Breast epithelium (tissue), 3 donors: ENCODE results near the gene PCSK7.

Source experiments
- POLR2A ChIP-seq: fragments of 450-650 bp; IDR thresholded peaks from one replicate; pipeline ENCODE4 v1.6.1; 2016; ENCODE audit warnings: antibody characterized with exemption, mild to moderate bottlenecking, moderate library complexity
- POLR2AphosphoS5 ChIP-seq, 3 donors: sonication (generic); formaldehyde crosslinking; IDR thresholded peaks; one replicate each; pipeline ENCODE4 v1.6.1; 2017; ENCODE audit warnings: antibody characterized with exemption in 3 of 3
- TF ChIP-seq, protein P1 (sequence below), 3 donors: fragments of 450-650 bp; IDR thresholded peaks; one replicate each; pipeline ENCODE4 v1.5.1; 2016 to 2017; ENCODE audit warnings: antibody characterized with exemption in 3 of 3, mild to moderate bottlenecking in 3 of 3, moderate library complexity in 3 of 3

DNA sequence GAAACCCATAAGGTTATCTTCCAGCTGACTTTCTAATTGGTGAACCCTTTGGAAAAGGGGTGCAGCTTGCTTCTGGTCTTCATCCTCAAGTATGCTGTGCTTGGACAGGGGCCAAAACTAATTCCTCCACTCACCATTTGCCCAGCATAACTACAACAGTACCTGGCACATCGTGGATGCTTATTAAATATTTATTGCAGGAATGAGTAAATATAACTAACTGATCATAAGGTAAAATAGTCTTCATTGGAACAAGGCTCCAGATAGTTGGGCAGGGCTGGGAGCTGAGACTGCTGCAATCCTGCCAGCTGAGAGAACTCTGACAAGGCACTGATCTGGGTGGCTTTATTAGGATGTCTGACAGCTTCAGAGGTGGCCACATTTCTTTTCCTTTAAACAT lies 55.7 kb downstream of the PCSK7 start:
- no peak for TF ChIP-seq POLR2AphosphoS5 (IDR thresholded peaks at IDR 0.05)
- TF ChIP-seq, protein P1, sequence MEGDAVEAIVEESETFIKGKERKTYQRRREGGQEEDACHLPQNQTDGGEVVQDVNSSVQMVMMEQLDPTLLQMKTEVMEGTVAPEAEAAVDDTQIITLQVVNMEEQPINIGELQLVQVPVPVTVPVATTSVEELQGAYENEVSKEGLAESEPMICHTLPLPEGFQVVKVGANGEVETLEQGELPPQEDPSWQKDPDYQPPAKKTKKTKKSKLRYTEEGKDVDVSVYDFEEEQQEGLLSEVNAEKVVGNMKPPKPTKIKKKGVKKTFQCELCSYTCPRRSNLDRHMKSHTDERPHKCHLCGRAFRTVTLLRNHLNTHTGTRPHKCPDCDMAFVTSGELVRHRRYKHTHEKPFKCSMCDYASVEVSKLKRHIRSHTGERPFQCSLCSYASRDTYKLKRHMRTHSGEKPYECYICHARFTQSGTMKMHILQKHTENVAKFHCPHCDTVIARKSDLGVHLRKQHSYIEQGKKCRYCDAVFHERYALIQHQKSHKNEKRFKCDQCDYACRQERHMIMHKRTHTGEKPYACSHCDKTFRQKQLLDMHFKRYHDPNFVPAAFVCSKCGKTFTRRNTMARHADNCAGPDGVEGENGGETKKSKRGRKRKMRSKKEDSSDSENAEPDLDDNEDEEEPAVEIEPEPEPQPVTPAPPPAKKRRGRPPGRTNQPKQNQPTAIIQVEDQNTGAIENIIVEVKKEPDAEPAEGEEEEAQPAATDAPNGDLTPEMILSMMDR (IDR thresholded peaks at IDR 0.05) = no peak
- no peak for TF ChIP-seq POLR2A
